ENCODE results near the gene IL4I1.

Gene IL4I1

GRCh38 chr19:49849433-49850220 is 47.1 kb downstream of the IL4I1 start:
- DNase-seq = no peak

GRCh38 chr19:49848938-49849337 is 47.7 kb downstream of the IL4I1 start:
- no peak for DNase-seq

- DNase-seq = no peak
Measured at GRCh38 chr19:49847731-49848696, 48.7 kb downstream of the IL4I1 start.

- no peak for DNase-seq
Measured at GRCh38 chr19:49846408-49846807, 50.3 kb downstream of the IL4I1 start.

- no peak for DNase-seq
Measured at GRCh38 chr19:49845414-49845813, 51.3 kb downstream of the IL4I1 start.

- DNase-seq = no peak
Measured at GRCh38 chr19:49844138-49845095, 52.3 kb downstream of the IL4I1 start.

GRCh38 chr19:49843265-49843664 is 53.4 kb downstream of the IL4I1 start:
- no peak for DNase-seq

GRCh38 chr19:49840736-49841249 is 55.9 kb downstream of the IL4I1 start:
- DNase-seq = no peak

GRCh38 chr19:49840321-49840720 is 56.4 kb downstream of the IL4I1 start:
- DNase-seq = no peak

GRCh38 chr19:49839713-49840112 is 57.0 kb downstream of the IL4I1 start:
- no peak for DNase-seq

Data from NCI-H526 treated with DMSO at 0.1 percent for 48 hours (cell line).